SK-N-SH (cell line): ENCODE data around the gene CLEC3B.

Source experiments
- EP300 ChIP-seq, 2 experiments: IDR thresholded peaks; 2 replicates each; pipeline versions ENCODE4 v1.4.0 to v1.6.1; 2012; ENCODE audit warnings: borderline replicate concordance in 1 of 2, low read depth in 1 of 2, low read length in 1 of 2
- EZH2phosphoT487 ChIP-seq: fragments of 200-600 bp; sonication (generic); IDR thresholded peaks from 2 replicates; pipeline ENCODE4 v1.6.1; 2017; ENCODE audit warnings: low read depth, mixed run types, mild to moderate bottlenecking, antibody characterized with exemption, moderate library complexity, borderline replicate concordance
- GATA2 ChIP-seq: sonication (generic); formaldehyde crosslinking; IDR thresholded peaks from 2 replicates; pipeline ENCODE4 v1.5.0; 2020; ENCODE audit warnings: mild to moderate bottlenecking, missing genetic modification reagents
- IRF3 ChIP-seq: fragments of 150-350 bp; IDR thresholded peaks from 2 replicates; pipeline ENCODE4 v1.6.1; 2016; ENCODE audit warnings: mild to moderate bottlenecking, low read depth, low read length
- JUND ChIP-seq: IDR thresholded peaks from 2 replicates; pipeline ENCODE4 v1.4.0; 2012
- MXI1 ChIP-seq: IDR thresholded peaks from 2 replicates; pipeline ENCODE4 v1.6.1; 2012; ENCODE audit warnings: mild to moderate bottlenecking, low read depth, low read length, improper control_type of control experiment
- POLR2AphosphoS5 ChIP-seq: IDR thresholded peaks from 2 replicates; pipeline ENCODE4 v1.6.1; 2012; ENCODE audit warnings: low read depth, low read length
- RFX5 ChIP-seq: IDR thresholded peaks from 2 replicates; pipeline ENCODE4 v1.6.1; 2012; ENCODE audit warnings: mild to moderate bottlenecking, improper control_type of control experiment, low read length
- TCF12 ChIP-seq: IDR thresholded peaks from 2 replicates; pipeline ENCODE4 v1.4.0; 2012
- TF ChIP-seq, protein P1 (sequence below): fragments of 200-600 bp; sonication (generic); IDR thresholded peaks from 2 replicates; pipeline ENCODE4 v1.6.1; 2017; ENCODE audit warnings: antibody characterized with exemption, mild to moderate bottlenecking, moderate library complexity
- TF ChIP-seq, protein P2 (sequence below): IDR thresholded peaks from 2 replicates; pipeline ENCODE4 v1.4.0; 2012; ENCODE audit warnings: low read depth, borderline replicate concordance
- TF ChIP-seq, protein P3 (sequence below): fragments of 150-350 bp; IDR thresholded peaks from 2 replicates; pipeline ENCODE4 v1.6.1; 2017; ENCODE audit warnings: antibody characterized with exemption, low read length, low read depth, borderline replicate concordance

DNA sequence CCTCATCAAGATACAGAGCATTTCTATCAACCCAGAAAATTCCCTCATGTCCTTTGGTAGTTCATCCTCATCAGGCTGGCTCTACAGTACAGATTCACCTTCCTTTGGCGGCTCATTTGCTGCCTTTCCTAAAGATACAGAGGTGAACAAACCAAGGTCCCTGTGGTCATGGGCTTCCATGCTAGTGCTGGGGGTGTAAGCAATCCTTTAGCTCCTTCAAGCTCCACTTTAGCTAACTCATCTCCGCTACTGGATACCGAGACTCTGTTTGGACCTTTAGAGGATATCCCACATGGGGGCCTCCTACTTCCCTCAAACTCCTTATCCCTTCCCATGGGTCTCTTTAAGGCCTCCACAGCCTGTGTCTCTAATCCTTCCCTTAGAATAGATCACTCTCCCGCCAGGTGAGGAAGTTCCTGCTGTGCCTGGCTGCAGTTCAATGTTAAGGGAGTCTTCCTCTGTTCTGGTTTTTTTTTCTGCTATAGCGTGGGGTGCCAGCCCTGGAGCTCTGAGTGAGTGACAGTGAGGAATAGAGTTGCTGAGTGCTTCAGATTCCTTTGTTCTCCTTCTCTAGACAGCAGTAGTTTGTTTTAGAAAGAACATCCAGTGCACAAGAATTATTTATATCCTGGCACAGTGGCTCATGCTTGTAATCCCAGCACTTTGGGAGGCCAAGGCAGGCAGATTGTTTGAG lies 30.7 kb downstream of the CLEC3B start:
- TF ChIP-seq, protein P1, sequence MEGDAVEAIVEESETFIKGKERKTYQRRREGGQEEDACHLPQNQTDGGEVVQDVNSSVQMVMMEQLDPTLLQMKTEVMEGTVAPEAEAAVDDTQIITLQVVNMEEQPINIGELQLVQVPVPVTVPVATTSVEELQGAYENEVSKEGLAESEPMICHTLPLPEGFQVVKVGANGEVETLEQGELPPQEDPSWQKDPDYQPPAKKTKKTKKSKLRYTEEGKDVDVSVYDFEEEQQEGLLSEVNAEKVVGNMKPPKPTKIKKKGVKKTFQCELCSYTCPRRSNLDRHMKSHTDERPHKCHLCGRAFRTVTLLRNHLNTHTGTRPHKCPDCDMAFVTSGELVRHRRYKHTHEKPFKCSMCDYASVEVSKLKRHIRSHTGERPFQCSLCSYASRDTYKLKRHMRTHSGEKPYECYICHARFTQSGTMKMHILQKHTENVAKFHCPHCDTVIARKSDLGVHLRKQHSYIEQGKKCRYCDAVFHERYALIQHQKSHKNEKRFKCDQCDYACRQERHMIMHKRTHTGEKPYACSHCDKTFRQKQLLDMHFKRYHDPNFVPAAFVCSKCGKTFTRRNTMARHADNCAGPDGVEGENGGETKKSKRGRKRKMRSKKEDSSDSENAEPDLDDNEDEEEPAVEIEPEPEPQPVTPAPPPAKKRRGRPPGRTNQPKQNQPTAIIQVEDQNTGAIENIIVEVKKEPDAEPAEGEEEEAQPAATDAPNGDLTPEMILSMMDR = no peak
- TF ChIP-seq, protein P2, sequence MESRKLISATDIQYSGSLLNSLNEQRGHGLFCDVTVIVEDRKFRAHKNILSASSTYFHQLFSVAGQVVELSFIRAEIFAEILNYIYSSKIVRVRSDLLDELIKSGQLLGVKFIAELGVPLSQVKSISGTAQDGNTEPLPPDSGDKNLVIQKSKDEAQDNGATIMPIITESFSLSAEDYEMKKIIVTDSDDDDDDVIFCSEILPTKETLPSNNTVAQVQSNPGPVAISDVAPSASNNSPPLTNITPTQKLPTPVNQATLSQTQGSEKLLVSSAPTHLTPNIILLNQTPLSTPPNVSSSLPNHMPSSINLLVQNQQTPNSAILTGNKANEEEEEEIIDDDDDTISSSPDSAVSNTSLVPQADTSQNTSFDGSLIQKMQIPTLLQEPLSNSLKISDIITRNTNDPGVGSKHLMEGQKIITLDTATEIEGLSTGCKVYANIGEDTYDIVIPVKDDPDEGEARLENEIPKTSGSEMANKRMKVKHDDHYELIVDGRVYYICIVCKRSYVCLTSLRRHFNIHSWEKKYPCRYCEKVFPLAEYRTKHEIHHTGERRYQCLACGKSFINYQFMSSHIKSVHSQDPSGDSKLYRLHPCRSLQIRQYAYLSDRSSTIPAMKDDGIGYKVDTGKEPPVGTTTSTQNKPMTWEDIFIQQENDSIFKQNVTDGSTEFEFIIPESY = no peak
- TF ChIP-seq POLR2AphosphoS5 = no peak
- no peak for TF ChIP-seq MXI1
- no peak for TF ChIP-seq RFX5
- no peak for TF ChIP-seq EZH2phosphoT487
- no peak for TF ChIP-seq GATA2 (CRISPR knock-in tag)
- no peak for TF ChIP-seq EP300 (IDR thresholded peaks at IDR 0.05; ENCODE audit: borderline replicate concordance in 1 of 2, low read depth in 1 of 2, low read length in 1 of 2)
- TF ChIP-seq, protein P3, sequence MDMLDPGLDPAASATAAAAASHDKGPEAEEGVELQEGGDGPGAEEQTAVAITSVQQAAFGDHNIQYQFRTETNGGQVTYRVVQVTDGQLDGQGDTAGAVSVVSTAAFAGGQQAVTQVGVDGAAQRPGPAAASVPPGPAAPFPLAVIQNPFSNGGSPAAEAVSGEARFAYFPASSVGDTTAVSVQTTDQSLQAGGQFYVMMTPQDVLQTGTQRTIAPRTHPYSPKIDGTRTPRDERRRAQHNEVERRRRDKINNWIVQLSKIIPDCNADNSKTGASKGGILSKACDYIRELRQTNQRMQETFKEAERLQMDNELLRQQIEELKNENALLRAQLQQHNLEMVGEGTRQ = no peak
- no peak for TF ChIP-seq JUND
- no peak for TF ChIP-seq IRF3
- TF ChIP-seq TCF12 = no peak
